Prostate gland (tissue), 2 donors: ENCODE data around the gene KRTAP13-4. TPM values are rescaled to one million over a fixed set of nuclear protein-coding genes. Genes with fewer than 3 reads are reported as not detected.

ENCODE experiments used
- DNase-seq: peaks from one replicate; pipeline ENCODE4 v3.0.0-alpha.2; 2019; ENCODE audit warnings: low spot score
- H3K27ac ChIP-seq, 2 donors: fragments of 200-600 bp; sonication (generic); 2 replicates each; pipeline ENCODE4 v1.5.1; 2017 to 2019
- H3K27me3 ChIP-seq: fragments of 200-600 bp; sonication (generic); replicated peaks from 2 replicates; pipeline ENCODE4 v1.5.1; 2019; ENCODE audit not compliant: insufficient read depth
- H3K36me3 ChIP-seq, 2 donors: fragments of 200-600 bp; sonication (generic); 1 replicate in 1 of 2; 2 replicates in 1 of 2; pipeline versions ENCODE4 v1.5.1 to v1.8.1; 2017 to 2019
- H3K4me1 ChIP-seq: fragments of 200-600 bp; sonication (generic); replicated peaks from 2 replicates; pipeline ENCODE4 v1.5.1; 2019
- H3K4me3 ChIP-seq, 2 donors: fragments of 200-600 bp; sonication (generic); 2 replicates each; pipeline ENCODE4 v1.5.1; 2017 to 2019
- H3K9me3 ChIP-seq: fragments of 200-600 bp; sonication (generic); 2 replicates; pipeline ENCODE4 v1.5.1; 2017
- CTCF ChIP-seq, 4 experiments: fragments of 200-600 bp in 2 of 4; fragments of 450-650 bp in 2 of 4; sonication (generic) in 2 of 4; IDR thresholded peaks; 1 replicate in 3 of 4; 2 replicates in 1 of 4; pipeline ENCODE4 v1.5.1; 2016 to 2019; ENCODE audit warnings: antibody characterized with exemption in 4 of 4, mild to moderate bottlenecking in 2 of 4, moderate library complexity in 2 of 4
- POLR2A ChIP-seq: fragments of 450-650 bp; IDR thresholded peaks from one replicate; pipeline ENCODE4 v1.6.1; 2016; ENCODE audit warnings: antibody characterized with exemption, mild to moderate bottlenecking
- POLR2AphosphoS5 ChIP-seq: sonication (generic); formaldehyde crosslinking; IDR thresholded peaks from one replicate; pipeline ENCODE4 v1.6.1; 2017; ENCODE audit warnings: antibody characterized with exemption
- WGBS: methylation state at CpG from one replicate; pipeline ENCODE4 v1.1.5; 2018; 5-methylcytosine and 5-hydroxymethylcytosine counted together
- intact Hi-C: fragments of 100-400 bp; cut with DNase I; formaldehyde crosslinking; loops from one replicate; pipeline ENCODE4 v1.14.2; 2022
- total RNA-seq, 2 donors: library from RNA; depleted of rRNA; stranded (reverse); fragments of >200 nt; gene quantifications; one replicate each; pipeline ENCODE4 v1.1.0, GENCODE V29; 2016

The KRTAP13-4 gene
- total RNA-seq, 2 donors from 2014 or later, result not detected

GRCh38 chr21:30408782-30409494 lies 21.1 kb upstream of the KRTAP13-4 start:
- no peaks in the 10 kb centered on the region for H3K27me3 ChIP-seq
- TF ChIP-seq CTCF (IDR thresholded peaks at IDR 0.05) (peak in 3 of 4 experiments; percentile 33 to 67 (median 39)), POLR2A (no peak), POLR2AphosphoS5 (peak; percentile 64)
- DNase-seq, result peak; percentile 74
- H3K4me1 ChIP-seq, result no peaks in the 10 kb centered on the region
- H3K27ac ChIP-seq, result no peak overlapping the region
- 36% methylated on average over 14 of the region's 14 CpGs for WGBS
- H3K9me3 ChIP-seq, result no peaks in the 10 kb centered on the region
- H3K36me3 ChIP-seq, result no peaks in the 10 kb centered on the region
- intact Hi-C loops, result no loop called here
- no peak overlapping the region for H3K4me3 ChIP-seq

DNA sequence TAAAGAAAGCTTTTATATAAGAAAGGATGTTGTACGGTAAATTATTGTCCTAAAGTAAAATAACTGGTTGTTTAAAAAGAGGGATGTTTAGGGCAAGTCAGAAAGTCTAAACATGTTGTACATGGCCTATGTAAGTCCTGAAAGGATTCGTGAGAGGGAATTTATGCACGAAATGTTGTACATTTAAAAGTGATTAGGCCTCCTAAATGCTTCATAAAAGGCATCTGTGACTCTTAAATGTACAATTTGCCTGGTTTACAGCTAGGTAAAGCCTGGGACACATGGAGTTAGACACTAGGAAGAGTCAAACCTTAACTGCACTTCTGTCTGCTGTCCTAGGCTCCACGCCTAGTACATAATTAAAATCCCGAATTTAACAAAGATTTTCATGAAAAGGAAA lies 14.0 kb upstream of the KRTAP13-4 start:
- H3K36me3 ChIP-seq, result no peaks in the 10 kb centered on the region
- H3K9me3 ChIP-seq, result no peaks in the 10 kb centered on the region
- no peak overlapping the region for H3K27ac ChIP-seq
- H3K4me1 ChIP-seq, result no peaks in the 10 kb centered on the region
- H3K27me3 ChIP-seq, result no peaks in the 10 kb centered on the region
- no peak overlapping the region for H3K4me3 ChIP-seq
- intact Hi-C loops, result no loop called here
- 85% methylated on average over 5 of the region's 5 CpGs for WGBS
- DNase-seq, result no peak
- no peak for TF ChIP-seq POLR2AphosphoS5
- TF ChIP-seq POLR2A, result no peak
- no peak for TF ChIP-seq CTCF (IDR thresholded peaks at IDR 0.05)

GRCh38 chr21:30425826-30426225 lies 4.2 kb upstream of the KRTAP13-4 start, which contains the start of gene KRTAP13-3:
Gene KRTAP13-3, minus strand, starts transcription at chr21:30425926. Its CDS starts 14 bp downstream, at chr21:30425912.
- TF ChIP-seq POLR2A (no peak), CTCF (IDR thresholded peaks at IDR 0.05) (no peak), POLR2AphosphoS5 (no peak)
- intact Hi-C loops, result no loop called here
- no peak for DNase-seq

DNA sequence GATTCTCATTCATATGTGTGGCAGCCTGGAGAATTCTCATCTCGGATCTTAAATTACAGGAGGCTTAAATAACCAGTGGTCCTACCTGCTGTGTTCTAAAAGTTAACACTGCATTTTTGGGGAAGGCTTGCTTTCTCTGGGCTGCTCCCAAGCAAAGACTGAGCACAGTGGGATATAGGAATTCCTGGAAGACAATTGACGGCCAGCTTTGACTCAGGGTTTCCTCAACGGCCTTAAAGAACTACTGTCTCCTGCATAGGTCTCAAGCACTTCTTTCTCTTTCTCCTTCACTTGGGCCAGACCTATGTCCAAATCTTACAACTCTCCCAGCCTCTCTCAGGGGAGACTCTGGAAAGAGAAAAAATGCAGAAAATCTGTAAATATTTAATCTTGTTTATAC lies 3.3 kb upstream of the KRTAP13-4 start:
- Histone ChIP-seq H3K27ac (no peak overlapping the region), H3K9me3 (no peaks in the 10 kb centered on the region), H3K36me3 (no peaks in the 10 kb centered on the region), H3K4me1 (no peaks in the 10 kb centered on the region), H3K4me3 (no peak overlapping the region), H3K27me3 (no peaks in the 10 kb centered on the region)
- intact Hi-C loops, result no loop called here
- TF ChIP-seq POLR2AphosphoS5 (no peak), POLR2A (no peak), CTCF (IDR thresholded peaks at IDR 0.05) (no peak)
- WGBS, result 60% methylated on average over 3 of the region's 3 CpGs
- no peak for DNase-seq

More at GRCh38 chr21:30425826-30426225, 4.2 kb upstream of the KRTAP13-4 start, which contains the start of gene KRTAP13-3:
- H3K4me3 ChIP-seq, result no peak within 1 kb of the TSS
- no peak within 1 kb of the TSS for H3K27ac ChIP-seq
- no peaks in the 10 kb centered on the region for H3K36me3 ChIP-seq
- no peaks in the 10 kb centered on the region for H3K27me3 ChIP-seq
- H3K4me1 ChIP-seq, result no peaks in the 10 kb centered on the region
- 83% methylated on average over 5 of the region's 5 CpGs for WGBS
- H3K9me3 ChIP-seq, result no peaks in the 10 kb centered on the region

DNA sequence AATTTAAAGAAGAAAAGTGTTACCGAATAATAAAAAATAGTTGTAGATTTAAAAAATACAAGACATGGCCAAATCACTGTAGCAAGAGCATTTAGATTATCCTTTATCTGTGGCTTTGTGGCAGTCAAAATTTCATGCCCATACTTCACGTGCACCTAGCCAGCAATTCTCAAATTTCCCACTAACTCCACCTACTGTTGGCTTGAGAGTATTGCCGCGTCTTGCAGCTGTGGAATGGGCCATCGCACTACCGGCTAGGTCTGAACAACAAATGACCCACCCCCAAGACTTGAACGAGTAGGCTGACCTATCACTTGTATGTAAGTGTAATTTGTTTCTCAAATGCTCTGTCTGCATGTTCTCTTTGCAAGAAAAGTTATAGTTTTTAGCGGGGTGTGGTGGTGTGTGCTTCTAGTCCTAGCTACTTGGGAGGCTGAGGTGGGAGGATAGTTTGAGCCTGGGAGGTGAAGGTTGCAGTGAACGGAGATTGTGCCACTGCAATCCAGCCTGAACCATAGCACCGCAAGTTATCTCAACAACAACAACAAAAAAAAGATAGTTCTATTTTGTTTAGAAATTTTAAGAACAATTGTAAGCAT lies 4.1 kb downstream of the KRTAP13-4 start:
- H3K36me3 ChIP-seq, result no peaks in the 10 kb centered on the region
- H3K4me1 ChIP-seq, result no peaks in the 10 kb centered on the region

More for the DNA sequence above, 4.1 kb downstream of the KRTAP13-4 start:
- TF ChIP-seq POLR2A (no peak), CTCF (IDR thresholded peaks at IDR 0.05) (peak in 3 of 4 experiments; percentile 24 to 45 (median 27)), POLR2AphosphoS5 (no peak)
- DNase-seq, result peak; percentile 10
- Histone ChIP-seq H3K27me3 (no peaks in the 10 kb centered on the region), H3K4me3 (no peak overlapping the region), H3K27ac (no peak overlapping the region), H3K9me3 (no peaks in the 10 kb centered on the region)
- WGBS, result 51% methylated on average over 10 of the region's 10 CpGs
- intact Hi-C loops, result no loop called here
